Muscle layer of colon (tissue), 2 donors: Measurements from ENCODE around the gene RALB.

Experiments
- H3K27ac ChIP-seq: one replicate; pipeline ENCODE4 v1.7.0; 2013; ENCODE audit warnings: low read depth, mild to moderate bottlenecking, low read length, moderate library complexity
- H3K27me3 ChIP-seq, 2 donors: one replicate each; pipeline ENCODE4 v1.7.0; 2013; ENCODE audit warnings: low read length in 2 of 2, mild to moderate bottlenecking in 2 of 2; ENCODE audit not compliant: insufficient read depth in 2 of 2, control insufficient read depth in 1 of 2
- H3K36me3 ChIP-seq: one replicate; pipeline ENCODE4 v1.7.0; 2013; ENCODE audit warnings: mild to moderate bottlenecking, low read length; ENCODE audit not compliant: insufficient read depth
- H3K4me1 ChIP-seq: one replicate; pipeline ENCODE4 v1.7.0; 2013; ENCODE audit warnings: mild to moderate bottlenecking, low read length; ENCODE audit not compliant: insufficient read depth
- H3K4me3 ChIP-seq, 2 donors: one replicate each; pipeline ENCODE4 v1.7.0; 2013; ENCODE audit warnings: low read length in 2 of 2, low read depth in 1 of 2, mild to moderate bottlenecking in 1 of 2, moderate library complexity in 1 of 2
- H3K9ac ChIP-seq: one replicate; pipeline ENCODE4 v1.7.0; 2013; ENCODE audit warnings: low read length
- H3K9me3 ChIP-seq: one replicate; pipeline ENCODE4 v1.7.0; 2013; ENCODE audit warnings: mild to moderate bottlenecking, low read length
- donor health status: abdominal sarcoma.
- donor health status: Adenocarcinoma of cecum.

Gene RALB

DNA sequence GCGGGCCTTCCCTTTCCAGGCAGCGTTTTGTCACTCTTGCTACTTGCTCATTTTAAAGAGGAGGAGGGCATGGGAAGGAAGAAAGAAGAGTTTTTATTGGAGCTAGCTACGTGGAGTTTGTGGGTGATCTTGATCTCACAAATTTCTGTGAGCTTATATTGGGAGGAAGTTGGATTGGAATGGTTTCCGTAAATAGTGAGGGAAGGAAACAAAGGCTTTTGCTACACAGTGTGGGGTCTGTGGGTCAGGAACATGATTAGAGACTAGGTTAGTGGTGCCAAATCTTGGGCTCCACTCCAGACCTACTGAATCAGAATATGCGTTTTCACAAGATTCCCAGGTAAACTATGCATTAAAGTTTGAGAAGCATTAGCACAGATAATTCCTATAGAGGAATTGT is 8.1 kb downstream of the RALB start:
- no peak overlapping the region for H3K9ac ChIP-seq
- no peak overlapping the region for H3K27ac ChIP-seq
- no peaks in the 10 kb centered on the region for H3K36me3 ChIP-seq
- no peaks in the 10 kb centered on the region for H3K9me3 ChIP-seq
- H3K4me3 ChIP-seq, result no peak overlapping the region
- H3K4me1 ChIP-seq, result peaks cover 7% of the 10 kb centered on the region
- H3K27me3 ChIP-seq, result no peaks in the 10 kb centered on the region

DNA sequence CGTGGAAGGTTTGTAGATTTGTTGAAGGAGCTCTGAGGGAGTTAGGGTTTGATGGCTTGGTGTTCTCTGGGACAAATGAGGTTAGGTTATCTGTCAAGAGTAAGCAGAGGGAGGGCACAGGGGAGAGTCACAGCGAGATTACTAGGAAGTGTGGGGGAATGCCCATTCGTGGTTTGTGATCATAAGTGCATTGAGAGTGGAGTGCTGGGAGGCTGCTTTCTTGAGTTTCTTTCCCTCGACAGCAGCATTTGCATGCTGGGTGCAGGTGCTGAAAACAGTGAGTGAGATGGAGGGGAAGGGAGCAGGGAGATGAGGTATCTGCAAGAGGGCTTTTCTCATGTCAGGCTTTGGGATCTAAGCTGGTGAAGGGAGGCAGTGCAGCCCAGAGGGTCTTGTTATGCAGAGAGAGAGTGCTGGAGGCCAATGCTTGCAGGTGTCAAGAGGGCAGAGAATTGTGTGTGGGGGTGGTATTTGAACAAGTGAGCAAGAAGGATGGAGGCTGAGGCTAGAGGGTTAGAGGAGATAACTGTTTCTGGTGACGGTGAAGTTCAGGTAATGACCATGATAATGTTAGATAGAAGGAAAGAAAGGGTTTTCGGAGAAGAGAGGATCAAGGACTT is 8.8 kb downstream of the RALB start:
- Histone ChIP-seq H3K9me3 (no peaks in the 10 kb centered on the region), H3K4me3 (no peak overlapping the region), H3K36me3 (no peaks in the 10 kb centered on the region), H3K27me3 (no peaks in the 10 kb centered on the region), H3K4me1 (peaks cover 7% of the 10 kb centered on the region), H3K9ac (no peak overlapping the region), H3K27ac (no peak overlapping the region)

DNA sequence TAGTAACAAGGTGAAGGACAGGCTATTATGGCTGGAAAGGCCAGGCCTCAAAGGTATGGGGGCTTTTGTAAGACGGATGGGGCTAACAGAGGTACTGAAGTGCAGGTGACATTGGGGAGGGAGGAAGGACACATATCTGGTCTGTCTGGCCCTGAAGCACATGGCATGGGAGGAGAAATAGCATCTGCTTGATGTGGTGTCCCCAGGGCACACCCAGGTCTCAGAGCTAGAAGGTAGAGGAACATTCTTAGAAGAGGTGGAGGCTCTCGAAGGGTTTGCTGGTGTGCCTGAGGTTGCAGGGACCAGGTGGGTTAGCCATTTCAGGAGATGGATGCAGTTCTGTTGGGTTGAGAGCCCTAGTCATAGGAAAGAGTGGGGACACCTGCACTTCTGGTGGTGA is 9.5 kb downstream of the RALB start:
- no peak overlapping the region for H3K4me3 ChIP-seq
- no peaks in the 10 kb centered on the region for H3K9me3 ChIP-seq
- no peak overlapping the region for H3K9ac ChIP-seq
- peaks cover 7% of the 10 kb centered on the region for H3K4me1 ChIP-seq
- no peak overlapping the region for H3K27ac ChIP-seq
- no peaks in the 10 kb centered on the region for H3K27me3 ChIP-seq
- H3K36me3 ChIP-seq, result no peaks in the 10 kb centered on the region

DNA sequence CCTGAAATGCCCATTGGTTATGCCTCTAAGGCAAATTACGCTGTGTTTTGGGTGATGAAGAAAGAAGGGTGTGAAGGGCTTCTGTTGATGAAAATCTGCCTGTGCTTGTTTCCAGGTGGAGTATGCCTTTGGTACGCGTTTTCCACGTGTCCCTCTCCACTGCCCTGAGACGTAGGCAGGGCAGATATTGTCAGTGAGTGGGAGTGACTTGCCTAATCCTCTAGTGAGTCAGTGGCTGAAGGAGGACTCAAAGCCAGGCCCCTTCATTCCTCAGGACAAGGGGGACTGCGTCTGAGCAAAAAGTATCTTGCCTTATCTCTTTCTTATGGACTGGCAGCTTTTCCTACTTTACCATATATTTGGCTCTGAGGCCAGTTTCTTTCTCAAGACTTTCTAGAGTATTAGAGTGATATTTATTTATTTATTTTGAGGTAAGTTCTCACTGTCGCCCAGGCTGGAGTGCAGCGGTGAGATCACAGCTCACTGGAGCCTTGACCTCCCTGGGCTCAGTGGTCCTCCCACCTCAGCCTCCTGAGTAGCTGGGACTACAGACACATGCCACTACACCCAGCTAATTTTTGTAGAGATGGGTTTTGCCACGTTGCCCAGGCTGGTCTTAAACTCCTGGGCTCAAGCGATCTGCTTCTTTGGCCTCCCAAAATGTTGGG is 10.2 kb downstream of the RALB start:
- no peaks in the 10 kb centered on the region for H3K36me3 ChIP-seq
- H3K9ac ChIP-seq, result no peak overlapping the region
- H3K27ac ChIP-seq, result no peak overlapping the region

DNA sequence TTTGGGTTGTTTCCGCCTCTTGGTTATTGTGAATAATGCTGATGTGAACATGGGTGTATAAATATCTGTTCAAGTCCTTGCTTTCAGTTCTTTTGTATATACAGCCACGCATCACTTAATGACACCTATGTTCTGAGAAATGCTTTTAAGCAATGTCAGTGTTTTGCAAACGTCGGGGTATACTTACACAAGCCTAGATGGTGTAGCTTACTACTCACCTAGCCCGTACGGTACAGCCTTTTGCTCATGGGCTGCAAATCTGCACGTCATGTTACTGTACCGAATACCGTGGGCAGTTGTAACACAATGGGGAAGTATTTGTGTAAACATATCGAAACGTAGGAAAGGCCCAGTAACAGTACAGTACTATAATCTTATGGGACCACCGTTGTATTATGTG is 12.4 kb downstream of the RALB start:
- Histone ChIP-seq H3K9ac (no peak overlapping the region), H3K4me3 (no peak overlapping the region), H3K9me3 (no peaks in the 10 kb centered on the region), H3K36me3 (no peaks in the 10 kb centered on the region), H3K4me1 (no peaks in the 10 kb centered on the region), H3K27ac (no peak overlapping the region), H3K27me3 (no peaks in the 10 kb centered on the region)

More for the DNA sequence above, 10.2 kb downstream of the RALB start:
- H3K9me3 ChIP-seq, result no peaks in the 10 kb centered on the region
- H3K27me3 ChIP-seq, result no peaks in the 10 kb centered on the region
- no peak overlapping the region for H3K4me3 ChIP-seq
- H3K4me1 ChIP-seq, result peaks cover 6% of the 10 kb centered on the region

DNA sequence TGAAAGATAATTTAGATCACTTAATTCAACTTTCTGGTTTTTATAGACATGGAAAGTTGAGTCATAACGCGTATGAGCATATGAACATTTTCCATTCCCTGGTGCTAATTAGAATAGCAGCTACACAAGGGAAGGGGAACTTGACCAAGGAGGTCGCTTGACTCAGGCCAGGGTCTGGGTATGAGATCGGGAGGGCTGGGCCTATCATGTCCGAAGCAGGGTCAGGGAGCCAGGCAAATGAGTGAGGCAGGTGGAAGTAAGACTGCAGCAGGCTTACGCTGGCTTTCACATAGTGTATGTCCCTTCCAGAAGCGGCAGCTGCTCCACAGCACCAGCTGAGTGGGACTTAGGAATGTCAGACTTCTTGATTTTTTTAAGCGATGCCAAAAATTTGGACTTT is 14.7 kb downstream of the RALB start:
- Histone ChIP-seq H3K4me1 (no peaks in the 10 kb centered on the region), H3K27ac (no peak overlapping the region), H3K9ac (no peak overlapping the region), H3K4me3 (no peak overlapping the region), H3K36me3 (no peaks in the 10 kb centered on the region), H3K9me3 (no peaks in the 10 kb centered on the region), H3K27me3 (no peaks in the 10 kb centered on the region)

DNA sequence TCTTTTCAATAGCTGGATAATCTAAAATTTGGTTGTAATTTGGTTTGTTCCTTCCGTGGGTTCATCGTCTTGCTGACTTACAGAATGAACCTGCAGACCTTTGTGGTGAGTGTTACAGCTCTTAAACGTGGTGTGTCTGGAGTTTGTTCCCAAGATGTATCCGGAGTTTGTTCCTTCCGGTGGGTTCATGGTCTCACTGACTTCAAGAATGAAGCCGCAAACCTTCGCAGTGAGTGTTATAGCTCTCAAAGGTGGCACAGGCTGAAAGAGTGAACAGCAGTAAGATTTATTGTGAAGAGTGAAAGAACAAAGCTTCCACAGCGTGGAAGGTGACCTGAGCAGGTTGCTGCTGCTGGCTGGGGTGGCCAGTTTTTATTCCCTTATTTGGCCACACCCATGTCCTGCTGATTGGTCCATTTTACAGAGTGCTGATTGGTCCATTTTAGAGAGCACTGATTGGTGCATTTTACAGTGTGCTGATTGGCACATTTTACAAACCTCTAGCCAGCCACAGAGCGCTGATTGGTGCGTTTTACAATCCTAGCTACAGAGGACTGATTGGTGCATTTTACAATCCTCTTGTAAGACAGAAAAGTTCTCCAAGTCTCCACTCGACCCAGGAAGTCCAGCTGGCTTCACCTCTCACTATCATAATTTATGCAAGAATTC is 16.6 kb downstream of the RALB start:
- no peak overlapping the region for H3K27ac ChIP-seq

DNA sequence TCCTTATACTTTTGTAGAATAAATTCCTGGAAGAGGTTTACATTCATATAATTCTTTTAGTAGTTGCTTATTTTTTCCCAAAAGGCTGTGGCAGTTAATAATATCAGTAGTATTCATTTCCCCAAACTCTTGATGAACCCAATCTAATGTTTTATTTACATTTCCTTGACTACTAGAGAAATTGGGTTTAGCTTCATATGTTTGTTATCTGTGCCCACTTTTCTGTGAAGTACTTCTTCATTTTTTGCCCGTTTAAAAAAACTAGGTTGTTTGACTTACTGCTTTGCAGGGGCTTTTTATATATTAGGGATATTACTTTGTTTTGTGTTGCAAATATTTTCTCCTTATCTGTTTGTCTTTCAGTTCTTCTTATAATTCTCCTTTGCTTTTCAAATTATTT is 17.2 kb downstream of the RALB start:
- no peaks in the 10 kb centered on the region for H3K4me1 ChIP-seq

More for the DNA sequence above, 16.6 kb downstream of the RALB start:
- Histone ChIP-seq H3K36me3 (no peaks in the 10 kb centered on the region), H3K4me3 (no peak overlapping the region), H3K4me1 (no peaks in the 10 kb centered on the region), H3K9ac (no peak overlapping the region), H3K9me3 (no peaks in the 10 kb centered on the region), H3K27me3 (no peaks in the 10 kb centered on the region)

DNA sequence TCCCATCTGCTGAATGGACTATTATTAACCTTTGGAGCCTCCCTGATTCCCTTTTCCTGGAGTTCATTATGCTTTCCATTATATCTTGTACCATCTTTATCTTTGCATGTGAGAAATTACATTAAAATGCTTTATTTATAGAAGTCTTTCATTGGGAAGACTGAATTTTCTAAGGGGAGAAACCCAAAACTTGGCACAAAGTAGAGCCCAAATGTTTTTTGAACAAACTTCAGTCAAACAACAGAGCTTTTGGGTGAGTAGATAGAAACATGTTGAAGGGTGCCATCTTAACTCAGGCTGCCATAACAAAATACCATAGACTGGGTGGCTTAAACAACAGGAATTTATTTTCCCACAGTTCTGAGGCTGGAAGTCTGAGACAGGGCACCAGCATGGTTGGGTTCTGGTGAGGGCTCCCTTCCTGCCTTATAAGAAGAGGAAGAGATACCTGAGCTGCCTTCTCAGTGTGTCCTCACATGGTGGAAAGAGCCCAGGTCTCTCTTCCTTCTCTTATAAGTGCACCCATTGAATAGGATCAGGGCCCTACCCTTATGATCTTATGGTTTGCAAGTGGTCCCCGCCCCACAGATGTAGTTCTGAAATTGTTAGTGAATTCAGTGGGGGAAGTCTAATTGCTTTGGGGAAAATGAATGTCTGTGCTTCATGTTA is 19.2 kb downstream of the RALB start:
- H3K27ac ChIP-seq, result no peak overlapping the region
- H3K27me3 ChIP-seq, result no peaks in the 10 kb centered on the region

More for the DNA sequence above, 17.2 kb downstream of the RALB start:
- H3K4me3 ChIP-seq, result no peak overlapping the region
- H3K36me3 ChIP-seq, result no peaks in the 10 kb centered on the region
- H3K27ac ChIP-seq, result no peak overlapping the region
- no peak overlapping the region for H3K9ac ChIP-seq
- H3K9me3 ChIP-seq, result no peaks in the 10 kb centered on the region
- no peaks in the 10 kb centered on the region for H3K27me3 ChIP-seq

DNA sequence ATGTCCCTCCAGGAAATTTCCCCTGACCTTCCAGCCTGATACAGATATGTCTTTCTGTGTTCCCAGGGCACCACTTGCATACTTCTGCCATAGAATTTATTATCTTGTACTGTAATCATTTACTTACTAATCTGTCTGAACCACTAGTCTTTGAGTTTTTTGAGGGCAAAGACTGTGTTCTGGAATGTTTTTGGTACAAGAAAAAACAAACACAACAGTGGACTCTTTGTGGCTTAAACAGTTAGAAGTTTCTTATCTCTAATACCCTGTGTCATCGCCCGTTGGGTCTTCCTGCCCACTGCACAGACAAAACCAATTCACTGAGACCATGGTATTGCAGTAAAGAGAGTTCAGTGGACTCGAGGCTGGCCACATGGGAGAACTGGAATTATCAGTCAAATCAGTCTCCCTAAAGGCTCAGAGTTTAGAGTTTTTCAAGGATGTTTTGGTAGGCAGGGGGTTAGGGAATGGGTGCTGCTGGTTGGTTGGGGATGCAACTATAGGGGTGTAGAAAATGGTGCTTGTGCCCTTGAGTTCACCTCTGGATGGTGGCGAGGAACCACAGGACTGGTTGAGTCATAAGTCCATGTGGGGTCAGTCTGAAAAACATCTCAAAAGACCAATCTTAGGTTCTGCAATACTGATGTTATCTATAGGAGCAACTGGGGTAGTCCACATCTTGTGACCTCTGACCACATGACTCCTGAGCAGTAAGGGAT is 20.3 kb downstream of the RALB start:
- H3K9me3 ChIP-seq, result no peaks in the 10 kb centered on the region
- no peaks in the 10 kb centered on the region for H3K27me3 ChIP-seq
- no peak overlapping the region for H3K9ac ChIP-seq
- no peak overlapping the region for H3K4me3 ChIP-seq
- H3K27ac ChIP-seq, result no peak overlapping the region
- no peaks in the 10 kb centered on the region for H3K4me1 ChIP-seq
- no peaks in the 10 kb centered on the region for H3K36me3 ChIP-seq

More for the DNA sequence above, 19.2 kb downstream of the RALB start:
- Histone ChIP-seq H3K4me1 (no peaks in the 10 kb centered on the region), H3K4me3 (no peak overlapping the region), H3K9me3 (no peaks in the 10 kb centered on the region), H3K9ac (no peak overlapping the region), H3K36me3 (no peaks in the 10 kb centered on the region)
